ENCODE results near the gene ARHGAP22. TPM values are rescaled to one million over a fixed set of nuclear protein-coding genes. Genes with fewer than 3 reads are reported as not detected.

Gene ARHGAP22
- total RNA-seq, 1 donor from 2014 or later, result 3.8 TPM

DNA sequence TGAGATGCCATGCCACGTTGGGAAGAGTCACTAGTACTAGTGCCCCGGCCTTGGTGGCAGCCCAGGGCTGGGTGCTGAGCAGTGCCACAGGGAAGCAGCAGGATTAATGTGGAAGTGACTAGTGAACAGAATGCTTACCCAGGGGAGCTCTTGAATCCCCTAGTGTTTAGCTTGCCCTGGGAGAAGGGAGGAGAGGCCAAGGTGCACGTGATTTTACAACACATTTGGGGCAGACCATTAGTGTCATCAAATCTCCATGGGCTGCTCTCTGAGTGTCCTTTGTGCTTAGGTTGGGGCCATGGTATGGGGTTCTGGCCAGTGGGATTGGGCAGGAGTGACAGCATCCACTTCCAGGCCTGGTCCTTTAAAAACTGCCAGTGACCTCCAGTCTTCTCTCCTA is 37.5 kb downstream of the ARHGAP22 start:
- DNase-seq, result no peak
- Histone ChIP-seq H3K9me3 (replicated peaks) (no peaks in the 10 kb centered on the region), H3K4me1 (no peaks in the 10 kb centered on the region), H3K27me3 (ENCODE audit: low read depth) (no peaks in the 10 kb centered on the region), H3K27ac (replicated peaks) (no peak overlapping the region), H3K36me3 (no peaks in the 10 kb centered on the region), H3K4me3 (no peak overlapping the region)
- TF ChIP-seq CTCF (IDR thresholded peaks at IDR 0.05; ENCODE audit: borderline replicate concordance), result no peak
- intact Hi-C loops (cut with micrococcal nuclease), result no loop called here

DNA sequence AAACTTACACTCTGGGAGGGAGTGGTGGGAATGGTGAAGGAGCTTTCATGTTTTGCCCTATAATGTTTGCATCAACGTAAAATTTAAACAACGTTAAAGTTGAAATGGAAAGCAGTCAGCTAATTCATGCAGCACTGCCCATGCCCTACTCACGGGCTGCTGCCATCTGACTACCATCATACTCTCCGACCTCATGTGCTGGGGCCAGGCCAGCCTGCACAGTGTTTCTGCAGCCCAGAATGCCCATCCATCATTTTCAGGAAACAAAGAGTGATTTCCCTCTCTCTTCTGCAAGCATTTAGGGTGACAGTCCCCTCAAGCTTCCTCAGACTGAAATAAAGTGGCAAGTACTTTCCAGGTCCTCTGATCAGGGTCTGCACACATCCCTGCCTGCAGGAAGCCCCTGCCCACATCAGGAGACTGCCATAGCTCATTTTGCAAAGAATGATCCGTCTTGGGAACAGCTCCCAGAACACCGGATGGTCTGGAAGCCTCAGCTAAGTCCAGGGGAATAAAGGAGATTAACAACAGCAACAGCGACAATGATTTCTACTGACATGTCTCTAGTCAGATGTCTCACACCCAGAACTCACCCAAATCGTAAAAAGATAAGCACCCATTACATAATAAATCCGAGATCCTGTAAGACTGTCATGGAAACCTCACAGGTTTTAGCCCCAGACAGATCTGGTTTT is 40.3 kb downstream of the ARHGAP22 start:
- Histone ChIP-seq H3K4me3 (no peak overlapping the region), H3K4me1 (no peaks in the 10 kb centered on the region), H3K36me3 (no peaks in the 10 kb centered on the region), H3K27ac (replicated peaks) (no peak overlapping the region), H3K9me3 (replicated peaks) (no peaks in the 10 kb centered on the region), H3K27me3 (ENCODE audit: low read depth) (no peaks in the 10 kb centered on the region)
- intact Hi-C loops (cut with micrococcal nuclease), result no loop called here
- DNase-seq, result no peak
- TF ChIP-seq CTCF (IDR thresholded peaks at IDR 0.05; ENCODE audit: borderline replicate concordance), result no peak

GRCh38 chr10:48557511-48558123 is 47.3 kb downstream of the ARHGAP22 start:
- no peak overlapping the region for H3K27ac ChIP-seq (replicated peaks)
- no peak overlapping the region for H3K4me3 ChIP-seq
- H3K9me3 ChIP-seq (replicated peaks), result no peaks in the 10 kb centered on the region
- H3K27me3 ChIP-seq (ENCODE audit: low read depth), result no peaks in the 10 kb centered on the region
- no peak for TF ChIP-seq CTCF (IDR thresholded peaks at IDR 0.05; ENCODE audit: borderline replicate concordance)
- H3K36me3 ChIP-seq, result no peaks in the 10 kb centered on the region
- peaks cover 16% of the 10 kb centered on the region for H3K4me1 ChIP-seq
- intact Hi-C loops (cut with micrococcal nuclease), result loop anchor here (10.0 kb wide), 1 partner anchor 47 kb away; the partner anchor contains the start of gene ARHGAP22
- DNase-seq, result no peak

DNA sequence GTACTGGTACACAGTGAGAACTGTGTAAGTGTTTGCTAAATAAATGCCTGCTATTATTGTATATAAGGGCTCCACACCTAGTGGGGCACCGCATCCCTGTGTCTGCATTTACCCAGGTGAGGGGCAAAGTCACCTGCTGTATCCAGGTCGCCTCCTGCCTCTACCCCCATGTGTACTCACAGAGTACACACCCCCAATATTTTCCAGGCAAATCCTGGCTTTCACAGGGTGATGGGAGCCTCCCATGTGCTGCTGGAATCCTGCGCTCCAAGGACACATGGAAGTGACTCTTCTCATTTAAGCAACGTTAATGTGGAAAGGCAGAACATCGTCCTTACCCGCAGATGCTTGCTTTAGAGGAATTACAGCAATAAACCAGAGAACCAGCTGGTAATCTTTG is 48.2 kb downstream of the ARHGAP22 start:
- H3K27me3 ChIP-seq (ENCODE audit: low read depth), result no peaks in the 10 kb centered on the region
- no peak for DNase-seq
- H3K4me1 ChIP-seq, result peaks cover 23% of the 10 kb centered on the region
- no peak overlapping the region for H3K4me3 ChIP-seq
- no peak overlapping the region for H3K27ac ChIP-seq (replicated peaks)
- intact Hi-C loops (cut with micrococcal nuclease), result loop anchor here (10.0 kb wide), 1 partner anchor 48 kb away; the partner anchor contains the start of gene ARHGAP22
- no peaks in the 10 kb centered on the region for H3K9me3 ChIP-seq (replicated peaks)
- no peaks in the 10 kb centered on the region for H3K36me3 ChIP-seq
- TF ChIP-seq CTCF (IDR thresholded peaks at IDR 0.05; ENCODE audit: borderline replicate concordance), result no peak

DNA sequence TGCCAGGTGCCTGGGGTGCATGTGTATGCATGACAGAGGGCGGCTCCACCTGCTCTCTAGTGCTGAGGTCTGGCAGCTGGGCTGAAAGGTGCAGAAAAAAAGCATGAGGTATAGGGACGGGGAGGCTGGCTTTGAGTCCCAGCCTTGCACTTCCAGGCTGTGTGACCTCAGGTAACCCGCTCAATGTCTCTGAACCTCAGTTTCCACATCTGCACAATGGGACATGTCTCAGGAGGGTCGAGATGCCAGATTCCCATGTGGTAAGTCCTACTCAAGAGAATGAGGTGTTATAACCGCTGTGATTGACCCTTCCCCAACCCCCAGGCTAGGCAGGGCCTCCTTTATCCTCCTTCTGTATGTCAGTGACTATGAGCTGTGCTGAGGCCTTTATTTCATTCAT is 48.8 kb downstream of the ARHGAP22 start:
- H3K27ac ChIP-seq (replicated peaks), result peak overlapping the region; percentile 42
- DNase-seq, result no peak
- H3K36me3 ChIP-seq, result no peaks in the 10 kb centered on the region
- H3K4me1 ChIP-seq, result peaks cover 23% of the 10 kb centered on the region
- no peak overlapping the region for H3K4me3 ChIP-seq
- no peaks in the 10 kb centered on the region for H3K27me3 ChIP-seq (ENCODE audit: low read depth)
- no peaks in the 10 kb centered on the region for H3K9me3 ChIP-seq (replicated peaks)
- no peak for TF ChIP-seq CTCF (IDR thresholded peaks at IDR 0.05; ENCODE audit: borderline replicate concordance)
- intact Hi-C loops (cut with micrococcal nuclease), result loop anchor here (10.0 kb wide), 1 partner anchor 49 kb away; the partner anchor contains the start of gene ARHGAP22
